HepG2 (cell line): ENCODE results near the gene TACC2. TPM values are rescaled to one million over a fixed set of nuclear protein-coding genes. Genes with fewer than 3 reads are reported as not detected.
A peak's percentile ranks its signal among the peaks of the same experiment; 100 is the strongest.

Experiments used
- EED ChIP-seq: sonication (generic); formaldehyde crosslinking; IDR thresholded peaks from 2 replicates; pipeline ENCODE4 v1.5.0; 2020; ENCODE audit warnings: mild to moderate bottlenecking, missing genetic modification reagents
- GLI4 ChIP-seq: sonication (generic); formaldehyde crosslinking; IDR thresholded peaks from 2 replicates; pipeline ENCODE4 v1.5.1; 2020; ENCODE audit warnings: missing genetic modification reagents, mild to moderate bottlenecking, moderate library complexity, borderline replicate concordance
- HES4 ChIP-seq: sonication (generic); formaldehyde crosslinking; IDR thresholded peaks from 2 replicates; pipeline ENCODE4 v1.9.0; 2021; ENCODE audit warnings: mild to moderate bottlenecking, missing genetic modification reagents, borderline replicate concordance
- HOXA5 ChIP-seq: sonication (generic); formaldehyde crosslinking; IDR thresholded peaks from 2 replicates; pipeline ENCODE4 v1.4.0; 2020; ENCODE audit warnings: missing genetic modification reagents
- IRX3 ChIP-seq: sonication (generic); formaldehyde crosslinking; IDR thresholded peaks from 2 replicates; pipeline ENCODE4 v1.8.1; 2023; ENCODE audit warnings: mild to moderate bottlenecking, low read depth, missing genetic modification reagents, borderline replicate concordance
- MTA3 ChIP-seq: sonication (generic); formaldehyde crosslinking; IDR thresholded peaks from 2 replicates; pipeline ENCODE4 v1.4.0; 2020; ENCODE audit warnings: missing genetic modification reagents
- SIN3B ChIP-seq: fragments of 150-350 bp; IDR thresholded peaks from 2 replicates; pipeline ENCODE4 v1.6.1; 2014; ENCODE audit warnings: low read length
- SIX4 ChIP-seq: sonication (generic); formaldehyde crosslinking; IDR thresholded peaks from 2 replicates; pipeline ENCODE4 v1.4.0; 2020; ENCODE audit warnings: missing genetic modification reagents
- SRSF1 ChIP-seq: fragments of 200-400 bp; formaldehyde crosslinking; optimal IDR thresholded peaks from 2 replicates; pipeline ENCODE3; 2017; ENCODE audit warnings: mild to moderate bottlenecking, low read depth, low read length, moderate library complexity
- ZNF17 ChIP-seq: sonication (generic); formaldehyde crosslinking; IDR thresholded peaks from 2 replicates; pipeline ENCODE4 v1.5.0; 2020; ENCODE audit warnings: mild to moderate bottlenecking, missing genetic modification reagents
- ZNF20 ChIP-seq: sonication (generic); formaldehyde crosslinking; IDR thresholded peaks from 2 replicates; pipeline ENCODE4 v1.4.0; 2020; ENCODE audit warnings: mild to moderate bottlenecking, moderate library complexity, missing genetic modification reagents
- ZNF777 ChIP-seq: sonication (generic); formaldehyde crosslinking; IDR thresholded peaks from 2 replicates; pipeline ENCODE4 v1.4.0; 2020; ENCODE audit warnings: missing genetic modification reagents
- polyA plus RNA-seq, 8 experiments: library from polyadenylated mRNA; depleted of rRNA in 3 of 8; stranded (reverse) in 7 of 8; unstranded in 1 of 8; fragments of >200 nt; fragmentation: Illumina TruSeq in 4 of 8; extraction: Trizol in 4 of 8; gene quantifications; 2 replicates each; pipeline versions ENCODE4 v1.2.1 to v1.2.3, GENCODE V29; 2011 to 2016; ENCODE audit warnings: low read depth in 4 of 8, missing spikeins in 1 of 8, mixed read lengths in 1 of 8; ENCODE audit not compliant: insufficient read depth in 1 of 8
- total RNA-seq, 5 experiments: library from RNA; depleted of rRNA; stranded (reverse); fragments of >200 nt; fragmentation: Illumina TruSeq; extraction: Trizol; gene quantifications; 2 replicates each; pipeline ENCODE4 v1.2.3, GENCODE V29; 2016; ENCODE audit warnings: low read depth in 1 of 5
- TF ChIP-seq, protein P1 (sequence below): sonication (generic); formaldehyde crosslinking; IDR thresholded peaks from 2 replicates; pipeline ENCODE4 v1.9.0; 2021; ENCODE audit warnings: mild to moderate bottlenecking, missing genetic modification reagents
- TF ChIP-seq, protein P2 (sequence below): sonication (generic); formaldehyde crosslinking; IDR thresholded peaks from 2 replicates; pipeline ENCODE4 v1.4.0; 2020; ENCODE audit warnings: missing genetic modification reagents
- TF ChIP-seq, protein P3 (sequence below): sonication (generic); formaldehyde crosslinking; IDR thresholded peaks from 2 replicates; pipeline ENCODE4 v1.9.0; 2021; ENCODE audit warnings: missing genetic modification reagents, mild to moderate bottlenecking, borderline replicate concordance
- TF ChIP-seq, protein P4 (sequence below): sonication (generic); formaldehyde crosslinking; IDR thresholded peaks from 2 replicates; pipeline ENCODE4 v1.5.1; 2020; ENCODE audit warnings: missing genetic modification reagents, mild to moderate bottlenecking, borderline replicate concordance
- TF ChIP-seq, protein P5 (sequence below): IDR thresholded peaks from 2 replicates; pipeline ENCODE4 v1.6.1; 2016; ENCODE audit warnings: low read depth

Gene TACC2
- total and polyA plus RNA-seq, 2 of the 13 experiments (the other 11 are each of a cell fraction or from before 2014, with no cell fraction given) = 11.8 to 16.0 TPM

DNA sequence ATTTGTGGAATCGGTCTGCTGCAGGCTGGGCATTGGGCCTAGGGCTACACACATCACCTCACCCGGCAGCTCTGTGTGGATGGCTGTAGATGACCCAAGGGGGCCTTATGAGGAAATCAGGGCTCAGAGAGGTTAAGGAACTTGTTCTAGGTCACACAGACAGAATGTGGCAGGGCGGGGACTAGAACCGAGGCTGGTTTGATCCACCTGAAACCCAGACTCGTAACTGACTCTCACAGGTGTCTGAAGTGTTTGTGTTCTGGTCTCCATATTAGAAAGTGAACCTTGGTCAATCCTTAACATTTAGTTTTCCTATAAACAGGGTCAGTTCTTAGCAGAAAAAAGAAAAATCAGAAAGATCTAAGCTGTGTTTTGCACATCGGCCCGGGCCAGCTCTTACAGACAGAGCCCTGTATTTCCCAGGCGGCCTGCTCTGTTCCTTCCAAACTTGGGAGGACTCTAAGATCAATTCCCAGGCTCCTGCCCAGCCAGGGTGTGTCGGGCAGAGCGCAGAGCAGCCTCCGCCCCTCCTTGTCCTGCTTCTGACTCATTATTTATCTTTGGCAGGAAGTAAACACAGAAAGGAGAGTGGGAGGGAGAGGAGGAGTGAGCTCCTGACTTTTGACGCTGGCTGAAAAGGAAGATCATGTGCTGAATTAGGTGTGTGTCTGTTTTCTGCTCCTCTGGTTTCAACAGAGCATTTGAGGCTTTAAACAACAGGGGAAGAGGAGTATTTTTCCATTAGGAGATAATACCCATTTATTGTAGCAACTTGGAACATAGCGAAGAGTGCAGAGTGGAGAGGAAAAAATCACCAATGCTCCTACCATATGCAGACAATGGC lies 74.1 kb downstream of the TACC2 start (continued):
- TF ChIP-seq, protein P1, sequence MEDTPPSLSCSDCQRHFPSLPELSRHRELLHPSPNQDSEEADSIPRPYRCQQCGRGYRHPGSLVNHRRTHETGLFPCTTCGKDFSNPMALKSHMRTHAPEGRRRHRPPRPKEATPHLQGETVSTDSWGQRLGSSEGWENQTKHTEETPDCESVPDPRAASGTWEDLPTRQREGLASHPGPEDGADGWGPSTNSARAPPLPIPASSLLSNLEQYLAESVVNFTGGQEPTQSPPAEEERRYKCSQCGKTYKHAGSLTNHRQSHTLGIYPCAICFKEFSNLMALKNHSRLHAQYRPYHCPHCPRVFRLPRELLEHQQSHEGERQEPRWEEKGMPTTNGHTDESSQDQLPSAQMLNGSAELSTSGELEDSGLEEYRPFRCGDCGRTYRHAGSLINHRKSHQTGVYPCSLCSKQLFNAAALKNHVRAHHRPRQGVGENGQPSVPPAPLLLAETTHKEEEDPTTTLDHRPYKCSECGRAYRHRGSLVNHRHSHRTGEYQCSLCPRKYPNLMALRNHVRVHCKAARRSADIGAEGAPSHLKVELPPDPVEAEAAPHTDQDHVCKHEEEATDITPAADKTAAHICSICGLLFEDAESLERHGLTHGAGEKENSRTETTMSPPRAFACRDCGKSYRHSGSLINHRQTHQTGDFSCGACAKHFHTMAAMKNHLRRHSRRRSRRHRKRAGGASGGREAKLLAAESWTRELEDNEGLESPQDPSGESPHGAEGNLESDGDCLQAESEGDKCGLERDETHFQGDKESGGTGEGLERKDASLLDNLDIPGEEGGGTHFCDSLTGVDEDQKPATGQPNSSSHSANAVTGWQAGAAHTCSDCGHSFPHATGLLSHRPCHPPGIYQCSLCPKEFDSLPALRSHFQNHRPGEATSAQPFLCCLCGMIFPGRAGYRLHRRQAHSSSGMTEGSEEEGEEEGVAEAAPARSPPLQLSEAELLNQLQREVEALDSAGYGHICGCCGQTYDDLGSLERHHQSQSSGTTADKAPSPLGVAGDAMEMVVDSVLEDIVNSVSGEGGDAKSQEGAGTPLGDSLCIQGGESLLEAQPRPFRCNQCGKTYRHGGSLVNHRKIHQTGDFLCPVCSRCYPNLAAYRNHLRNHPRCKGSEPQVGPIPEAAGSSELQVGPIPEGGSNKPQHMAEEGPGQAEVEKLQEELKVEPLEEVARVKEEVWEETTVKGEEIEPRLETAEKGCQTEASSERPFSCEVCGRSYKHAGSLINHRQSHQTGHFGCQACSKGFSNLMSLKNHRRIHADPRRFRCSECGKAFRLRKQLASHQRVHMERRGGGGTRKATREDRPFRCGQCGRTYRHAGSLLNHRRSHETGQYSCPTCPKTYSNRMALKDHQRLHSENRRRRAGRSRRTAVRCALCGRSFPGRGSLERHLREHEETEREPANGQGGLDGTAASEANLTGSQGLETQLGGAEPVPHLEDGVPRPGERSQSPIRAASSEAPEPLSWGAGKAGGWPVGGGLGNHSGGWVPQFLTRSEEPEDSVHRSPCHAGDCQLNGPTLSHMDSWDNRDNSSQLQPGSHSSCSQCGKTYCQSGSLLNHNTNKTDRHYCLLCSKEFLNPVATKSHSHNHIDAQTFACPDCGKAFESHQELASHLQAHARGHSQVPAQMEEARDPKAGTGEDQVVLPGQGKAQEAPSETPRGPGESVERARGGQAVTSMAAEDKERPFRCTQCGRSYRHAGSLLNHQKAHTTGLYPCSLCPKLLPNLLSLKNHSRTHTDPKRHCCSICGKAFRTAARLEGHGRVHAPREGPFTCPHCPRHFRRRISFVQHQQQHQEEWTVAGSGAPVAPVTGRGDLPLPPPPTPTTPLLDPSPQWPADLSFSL (CRISPR knock-in tag) = no peak
- TF ChIP-seq IRX3 (CRISPR knock-in tag) (0 out of 2 replicates have a peak, but pooled peaks have one; percentile 29), ZNF20 (no peak), SIN3B (no peak), ZNF17 (CRISPR knock-in tag) (no peak), SIX4 (CRISPR knock-in tag) (peak; percentile 88), HOXA5 (CRISPR knock-in tag) (peak; percentile 60; the same call in 1 of the 2 replicates), MTA3 (CRISPR knock-in tag) (no peak), EED (CRISPR knock-in tag) (no peak), SRSF1 (no peak), GLI4 (no peak), HES4 (no peak), ZNF777 (CRISPR knock-in tag) (no peak)
- TF ChIP-seq, protein P2, sequence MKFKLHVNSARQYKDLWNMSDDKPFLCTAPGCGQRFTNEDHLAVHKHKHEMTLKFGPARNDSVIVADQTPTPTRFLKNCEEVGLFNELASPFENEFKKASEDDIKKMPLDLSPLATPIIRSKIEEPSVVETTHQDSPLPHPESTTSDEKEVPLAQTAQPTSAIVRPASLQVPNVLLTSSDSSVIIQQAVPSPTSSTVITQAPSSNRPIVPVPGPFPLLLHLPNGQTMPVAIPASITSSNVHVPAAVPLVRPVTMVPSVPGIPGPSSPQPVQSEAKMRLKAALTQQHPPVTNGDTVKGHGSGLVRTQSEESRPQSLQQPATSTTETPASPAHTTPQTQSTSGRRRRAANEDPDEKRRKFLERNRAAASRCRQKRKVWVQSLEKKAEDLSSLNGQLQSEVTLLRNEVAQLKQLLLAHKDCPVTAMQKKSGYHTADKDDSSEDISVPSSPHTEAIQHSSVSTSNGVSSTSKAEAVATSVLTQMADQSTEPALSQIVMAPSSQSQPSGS (CRISPR knock-in tag) = peak; percentile 92
- TF ChIP-seq, protein P3, sequence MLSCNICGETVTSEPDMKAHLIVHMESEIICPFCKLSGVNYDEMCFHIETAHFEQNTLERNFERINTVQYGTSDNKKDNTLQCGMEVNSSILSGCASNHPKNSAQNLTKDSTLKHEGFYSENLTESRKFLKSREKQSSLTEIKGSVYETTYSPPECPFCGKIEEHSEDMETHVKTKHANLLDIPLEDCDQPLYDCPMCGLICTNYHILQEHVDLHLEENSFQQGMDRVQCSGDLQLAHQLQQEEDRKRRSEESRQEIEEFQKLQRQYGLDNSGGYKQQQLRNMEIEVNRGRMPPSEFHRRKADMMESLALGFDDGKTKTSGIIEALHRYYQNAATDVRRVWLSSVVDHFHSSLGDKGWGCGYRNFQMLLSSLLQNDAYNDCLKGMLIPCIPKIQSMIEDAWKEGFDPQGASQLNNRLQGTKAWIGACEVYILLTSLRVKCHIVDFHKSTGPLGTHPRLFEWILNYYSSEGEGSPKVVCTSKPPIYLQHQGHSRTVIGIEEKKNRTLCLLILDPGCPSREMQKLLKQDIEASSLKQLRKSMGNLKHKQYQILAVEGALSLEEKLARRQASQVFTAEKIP (CRISPR knock-in tag) = no peak
- TF ChIP-seq, protein P4, sequence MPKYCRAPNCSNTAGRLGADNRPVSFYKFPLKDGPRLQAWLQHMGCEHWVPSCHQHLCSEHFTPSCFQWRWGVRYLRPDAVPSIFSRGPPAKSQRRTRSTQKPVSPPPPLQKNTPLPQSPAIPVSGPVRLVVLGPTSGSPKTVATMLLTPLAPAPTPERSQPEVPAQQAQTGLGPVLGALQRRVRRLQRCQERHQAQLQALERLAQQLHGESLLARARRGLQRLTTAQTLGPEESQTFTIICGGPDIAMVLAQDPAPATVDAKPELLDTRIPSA (CRISPR knock-in tag) = no peak
- TF ChIP-seq, protein P5, sequence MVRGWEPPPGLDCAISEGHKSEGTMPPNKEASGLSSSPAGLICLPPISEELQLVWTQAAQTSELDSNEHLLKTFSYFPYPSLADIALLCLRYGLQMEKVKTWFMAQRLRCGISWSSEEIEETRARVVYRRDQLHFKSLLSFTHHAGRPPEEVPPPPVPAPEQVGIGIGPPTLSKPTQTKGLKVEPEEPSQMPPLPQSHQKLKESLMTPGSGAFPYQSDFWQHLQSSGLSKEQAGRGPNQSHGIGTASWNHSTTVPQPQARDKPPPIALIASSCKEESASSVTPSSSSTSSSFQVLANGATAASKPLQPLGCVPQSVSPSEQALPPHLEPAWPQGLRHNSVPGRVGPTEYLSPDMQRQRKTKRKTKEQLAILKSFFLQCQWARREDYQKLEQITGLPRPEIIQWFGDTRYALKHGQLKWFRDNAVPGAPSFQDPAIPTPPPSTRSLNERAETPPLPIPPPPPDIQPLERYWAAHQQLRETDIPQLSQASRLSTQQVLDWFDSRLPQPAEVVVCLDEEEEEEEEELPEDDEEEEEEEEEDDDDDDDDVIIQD (CRISPR knock-in tag) = peak; percentile 94
